ENCODE data around the gene DNAAF2. TPM values are rescaled to one million over a fixed set of nuclear protein-coding genes. Genes with fewer than 3 reads are reported as not detected.
A peak's percentile ranks its signal among the peaks of the same experiment; 100 is the strongest.

DNAAF2 gene
- total RNA-seq, 1 experiment from 2014 or later = 23.1 TPM

GRCh38 chr14:49633640-49634546 lies 1.2 kb downstream of the DNAAF2 start:
- peaks cover 36% of the 10 kb centered on the region for H3K36me3 ChIP-seq (ENCODE audit: insufficient read depth, low read length)
- H2AFZ ChIP-seq (ENCODE audit: low read length) = peak overlapping the region; percentile 52; the same call in 1 of the 2 replicates

GRCh38 chr14:49623941-49624839 lies 10.9 kb downstream of the DNAAF2 start:
- peaks cover 93% of the 10 kb centered on the region for H3K79me2 ChIP-seq (ENCODE audit: low read length)
- DNase-seq = no peak
- peak overlapping the region; percentile 95; the same call in 1 of the 2 replicates for H3K9ac ChIP-seq (ENCODE audit: low read length)
- peaks cover 54% of the 10 kb centered on the region for H3K4me1 ChIP-seq (ENCODE audit: low read length)
- no peaks in the 10 kb centered on the region for H3K27me3 ChIP-seq (ENCODE audit: low read length)
- peaks cover 35% of the 10 kb centered on the region for H4K20me1 ChIP-seq (ENCODE audit: insufficient read depth, low read depth, low read length)
- peaks cover 35% of the 10 kb centered on the region for H3K36me3 ChIP-seq (ENCODE audit: insufficient read depth, low read length)
- no peak overlapping the region for H2AFZ ChIP-seq (ENCODE audit: low read length)
- H3K9me2 ChIP-seq (replicated peaks; ENCODE audit: insufficient read depth, low read length) = no peaks in the 10 kb centered on the region
- H3K4me2 ChIP-seq (ENCODE audit: low read depth, low read length, poor library complexity, severe bottlenecking) = peak overlapping the region; percentile 96
- H3K4me3 ChIP-seq (ENCODE audit: low read length) = peak overlapping the region; percentile 95
- H3K27ac ChIP-seq (ENCODE audit: low read length) = peak overlapping the region; percentile 90
- H3K9me3 ChIP-seq (ENCODE audit: low read length) = no peaks in the 10 kb centered on the region

More at GRCh38 chr14:49633640-49634546, 1.2 kb downstream of the DNAAF2 start:
- no peaks in the 10 kb centered on the region for H3K9me3 ChIP-seq (ENCODE audit: low read length)
- H3K4me1 ChIP-seq (ENCODE audit: low read length) = peaks cover 46% of the 10 kb centered on the region
- no peaks in the 10 kb centered on the region for H3K9me2 ChIP-seq (replicated peaks; ENCODE audit: insufficient read depth, low read length)
- H3K27me3 ChIP-seq (ENCODE audit: low read length) = no peaks in the 10 kb centered on the region
- H4K20me1 ChIP-seq (ENCODE audit: insufficient read depth, low read depth, low read length) = peaks cover 26% of the 10 kb centered on the region
- H3K27ac ChIP-seq (ENCODE audit: low read length) = peak overlapping the region; percentile 90
- H3K4me3 ChIP-seq (ENCODE audit: low read length) = peak overlapping the region; percentile 88
- H3K4me2 ChIP-seq (ENCODE audit: low read depth, low read length, poor library complexity, severe bottlenecking) = peak overlapping the region; percentile 95
- H3K79me2 ChIP-seq (ENCODE audit: low read length) = peaks cover 96% of the 10 kb centered on the region
- peak; percentile 98 for DNase-seq
- peak overlapping the region; percentile 97 for H3K9ac ChIP-seq (ENCODE audit: low read length)

GRCh38 chr14:49623387-49623786 lies 11.7 kb downstream of the DNAAF2 start:
- peak overlapping the region; percentile 95 for H3K4me3 ChIP-seq (ENCODE audit: low read length)
- peaks cover 38% of the 10 kb centered on the region for H4K20me1 ChIP-seq (ENCODE audit: insufficient read depth, low read depth, low read length)
- no peaks in the 10 kb centered on the region for H3K27me3 ChIP-seq (ENCODE audit: low read length)
- peaks cover 93% of the 10 kb centered on the region for H3K79me2 ChIP-seq (ENCODE audit: low read length)
- no peaks in the 10 kb centered on the region for H3K9me2 ChIP-seq (replicated peaks; ENCODE audit: insufficient read depth, low read length)
- H3K36me3 ChIP-seq (ENCODE audit: insufficient read depth, low read length) = peaks cover 42% of the 10 kb centered on the region
- DNase-seq = no peak
- H3K9me3 ChIP-seq (ENCODE audit: low read length) = no peaks in the 10 kb centered on the region
- peak overlapping the region; percentile 95 for H3K9ac ChIP-seq (ENCODE audit: low read length)
- H3K27ac ChIP-seq (ENCODE audit: low read length) = peak overlapping the region; percentile 90
- peaks cover 54% of the 10 kb centered on the region for H3K4me1 ChIP-seq (ENCODE audit: low read length)
- no peak overlapping the region for H2AFZ ChIP-seq (ENCODE audit: low read length)
- peak overlapping the region; percentile 96 for H3K4me2 ChIP-seq (ENCODE audit: low read depth, low read length, poor library complexity, severe bottlenecking)

- Histone ChIP-seq H3K4me2 (ENCODE audit: low read depth, low read length, poor library complexity, severe bottlenecking) (peak overlapping the region; percentile 96), H3K9me3 (ENCODE audit: low read length) (no peaks in the 10 kb centered on the region), H4K20me1 (ENCODE audit: insufficient read depth, low read depth, low read length) (peaks cover 43% of the 10 kb centered on the region), H3K36me3 (ENCODE audit: insufficient read depth, low read length) (peaks cover 49% of the 10 kb centered on the region), H3K9me2 (replicated peaks; ENCODE audit: insufficient read depth, low read length) (no peaks in the 10 kb centered on the region), H3K9ac (ENCODE audit: low read length) (peak overlapping the region; percentile 95), H3K4me3 (ENCODE audit: low read length) (peak overlapping the region; percentile 95), H3K4me1 (ENCODE audit: low read length) (peaks cover 62% of the 10 kb centered on the region), H3K27ac (ENCODE audit: low read length) (peak overlapping the region; percentile 90), H3K27me3 (ENCODE audit: low read length) (no peaks in the 10 kb centered on the region), H2AFZ (ENCODE audit: low read length) (no peak overlapping the region), H3K79me2 (ENCODE audit: low read length) (peaks cover 91% of the 10 kb centered on the region)
- DNase-seq = no peak
Observed at GRCh38 chr14:49622022-49622607, 12.9 kb downstream of the DNAAF2 start.

GRCh38 chr14:49621114-49621881 lies 13.7 kb downstream of the DNAAF2 start:
- Histone ChIP-seq H3K4me1 (ENCODE audit: low read length) (peaks cover 65% of the 10 kb centered on the region), H3K79me2 (ENCODE audit: low read length) (peaks cover 87% of the 10 kb centered on the region), H4K20me1 (ENCODE audit: insufficient read depth, low read depth, low read length) (peaks cover 43% of the 10 kb centered on the region), H2AFZ (ENCODE audit: low read length) (peak overlapping the region; percentile 73; the same call in 1 of the 2 replicates), H3K4me2 (ENCODE audit: low read depth, low read length, poor library complexity, severe bottlenecking) (peak overlapping the region; percentile 96), H3K9me2 (replicated peaks; ENCODE audit: insufficient read depth, low read length) (no peaks in the 10 kb centered on the region), H3K9ac (ENCODE audit: low read length) (peak overlapping the region; percentile 95), H3K4me3 (ENCODE audit: low read length) (peak overlapping the region; percentile 95), H3K27me3 (ENCODE audit: low read length) (no peaks in the 10 kb centered on the region), H3K9me3 (ENCODE audit: low read length) (no peaks in the 10 kb centered on the region), H3K27ac (ENCODE audit: low read length) (peak overlapping the region; percentile 90), H3K36me3 (ENCODE audit: insufficient read depth, low read length) (peaks cover 46% of the 10 kb centered on the region)
- peak; percentile 96 for DNase-seq

GRCh38 chr14:49620182-49621113 lies 14.6 kb downstream of the DNAAF2 start, which contains the start of the genes MGAT2 and RPL36AL:
TSS of gene MGAT2 (plus strand) at chr14:49620799. CDS start at chr14:49621269, 470 bp downstream.
TSS of gene RPL36AL (minus strand) at chr14:49620626. CDS start at chr14:49619104, 1,522 bp downstream.
- H3K36me3 ChIP-seq (ENCODE audit: insufficient read depth, low read length) = peaks cover 42% of the 10 kb centered on the region
- H3K9me3 ChIP-seq (ENCODE audit: low read length) = no peaks in the 10 kb centered on the region
- H3K4me1 ChIP-seq (ENCODE audit: low read length) = peaks cover 62% of the 10 kb centered on the region
- peak within 1 kb of the TSS; percentile 96 for H3K4me2 ChIP-seq (ENCODE audit: low read depth, low read length, poor library complexity, severe bottlenecking)
- no peaks in the 10 kb centered on the region for H3K27me3 ChIP-seq (ENCODE audit: low read length)
- H3K4me3 ChIP-seq (ENCODE audit: low read length) = peak within 1 kb of the TSS; percentile 95
- peak within 1 kb of the TSS; percentile 90 for H3K27ac ChIP-seq (ENCODE audit: low read length)
- peaks cover 81% of the 10 kb centered on the region for H3K79me2 ChIP-seq (ENCODE audit: low read length)
- H3K9ac ChIP-seq (ENCODE audit: low read length) = peak within 1 kb of the TSS; percentile 95
- peak; percentile 100 for DNase-seq
- peak within 1 kb of the TSS; percentile 73; the same call in 1 of the 2 replicates for H2AFZ ChIP-seq (ENCODE audit: low read length)
- H4K20me1 ChIP-seq (ENCODE audit: insufficient read depth, low read depth, low read length) = peaks cover 43% of the 10 kb centered on the region
- no peaks in the 10 kb centered on the region for H3K9me2 ChIP-seq (replicated peaks; ENCODE audit: insufficient read depth, low read length)
